Stomach smooth muscle (tissue), 2 donors: ENCODE results near the gene SSU72.
A peak's percentile ranks its signal among the peaks of the same experiment; 100 is the strongest.

ENCODE experiments used
- H3K27ac ChIP-seq: one replicate; pipeline ENCODE4 v1.7.0; 2013; ENCODE audit warnings: mild to moderate bottlenecking, low read length, inconsistent platforms
- H3K27me3 ChIP-seq, 2 donors: one replicate each; pipeline ENCODE4 v1.7.0; 2013; ENCODE audit warnings: low read length in 2 of 2; ENCODE audit not compliant: insufficient read depth in 2 of 2, control insufficient read depth in 1 of 2
- H3K36me3 ChIP-seq, 2 donors: one replicate each; pipeline ENCODE4 v1.7.0; 2013; ENCODE audit warnings: low read length in 2 of 2; ENCODE audit not compliant: control insufficient read depth in 2 of 2, insufficient read depth in 2 of 2
- H3K4me1 ChIP-seq: one replicate; pipeline ENCODE4 v1.7.0; 2013; ENCODE audit warnings: low read length; ENCODE audit not compliant: control insufficient read depth, insufficient read depth
- H3K4me3 ChIP-seq, 2 donors: one replicate each; pipeline ENCODE4 v1.7.0; 2013; ENCODE audit warnings: low read length in 2 of 2
- H3K9ac ChIP-seq, 2 donors: one replicate each; pipeline ENCODE4 v1.7.0; 2013; ENCODE audit warnings: low read length in 2 of 2, mild to moderate bottlenecking in 1 of 2
- H3K9me3 ChIP-seq, 2 donors: one replicate each; pipeline ENCODE4 v1.7.0; 2013; ENCODE audit warnings: low read length in 2 of 2; ENCODE audit not compliant: control insufficient read depth in 2 of 2
- donor health status: healthy.
- donor health status: Pancreatic carcinoma.

The SSU72 gene

GRCh38 chr1:1617925-1618324 lies 43.3 kb upstream of the SSU72 start:
- peaks cover 38% of the 10 kb centered on the region for H3K4me1 ChIP-seq
- H3K36me3 ChIP-seq, result peaks cover 0 to 5% of the 10 kb centered on the region in 2 donors
- no peaks in the 10 kb centered on the region for H3K9me3 ChIP-seq
- H3K27me3 ChIP-seq, result no peaks in the 10 kb centered on the region
- no peak overlapping the region for H3K4me3 ChIP-seq
- no peak overlapping the region for H3K9ac ChIP-seq
- no peak overlapping the region for H3K27ac ChIP-seq

- H3K9me3 ChIP-seq, result no peaks in the 10 kb centered on the region
- no peak overlapping the region for H3K4me3 ChIP-seq
- H3K4me1 ChIP-seq, result peaks cover 38% of the 10 kb centered on the region
- no peak overlapping the region for H3K27ac ChIP-seq
- H3K27me3 ChIP-seq, result no peaks in the 10 kb centered on the region
- peaks cover 0 to 5% of the 10 kb centered on the region in 2 donors for H3K36me3 ChIP-seq
- no peak overlapping the region for H3K9ac ChIP-seq
These were observed 42.9 kb upstream of the SSU72 start for GRCh38 chr1:1617516-1617915.

GRCh38 chr1:1616838-1617237 lies 42.2 kb upstream of the SSU72 start:
- H3K27me3 ChIP-seq, result no peaks in the 10 kb centered on the region
- peaks cover 0 to 5% of the 10 kb centered on the region in 2 donors for H3K36me3 ChIP-seq
- H3K27ac ChIP-seq, result no peak overlapping the region
- H3K4me3 ChIP-seq, result peak overlapping the region; percentile 64 to 97
- H3K9ac ChIP-seq, result peak overlapping the region in 1 of 2 donors; percentile 69
- H3K4me1 ChIP-seq, result peaks cover 38% of the 10 kb centered on the region
- no peaks in the 10 kb centered on the region for H3K9me3 ChIP-seq

DNA sequence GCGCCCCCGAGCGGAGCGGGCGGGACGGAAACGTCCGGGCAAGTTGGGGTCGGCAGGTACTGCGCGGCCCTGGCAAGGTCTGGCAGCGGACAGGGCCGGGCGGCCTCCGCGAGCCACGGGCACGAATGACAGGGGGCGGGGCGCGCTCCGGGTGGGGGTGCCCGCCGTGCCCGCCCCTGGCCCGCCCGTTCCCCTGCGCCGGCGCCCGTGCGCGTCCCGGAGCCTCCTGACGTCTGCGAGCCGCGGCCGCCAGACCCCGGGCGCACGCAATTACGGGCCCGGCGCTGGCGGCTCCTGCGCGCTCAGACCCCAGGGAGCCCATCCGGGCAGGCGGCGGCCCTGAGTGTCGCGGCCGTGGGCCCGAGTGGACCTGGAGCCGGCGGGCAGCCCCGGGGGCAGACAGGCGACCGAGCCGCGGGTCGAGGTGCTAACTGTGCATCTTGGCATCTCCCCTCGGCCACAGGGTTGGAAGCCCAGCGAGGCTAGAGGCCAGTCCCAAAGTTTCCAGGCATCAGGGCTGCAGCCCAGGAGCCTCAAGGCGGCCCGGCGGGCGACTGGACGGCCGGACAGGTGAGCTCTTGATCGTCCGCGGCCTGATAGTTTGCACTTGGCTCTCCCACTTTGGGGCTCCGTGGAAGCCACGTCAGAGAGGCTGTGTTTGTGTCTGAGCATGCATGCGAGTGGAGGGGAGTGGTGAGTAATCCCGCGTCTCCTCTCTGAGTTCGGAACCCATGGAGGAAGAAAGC lies 41.6 kb upstream of the SSU72 start:
- Histone ChIP-seq H3K9ac (peak overlapping the region; percentile 69 to 98), H3K4me3 (peak overlapping the region; percentile 64 to 97), H3K27ac (peak overlapping the region; percentile 98), H3K27me3 (no peaks in the 10 kb centered on the region), H3K4me1 (peaks cover 38% of the 10 kb centered on the region), H3K9me3 (no peaks in the 10 kb centered on the region), H3K36me3 (peaks cover 0 to 5% of the 10 kb centered on the region in 2 donors)

DNA sequence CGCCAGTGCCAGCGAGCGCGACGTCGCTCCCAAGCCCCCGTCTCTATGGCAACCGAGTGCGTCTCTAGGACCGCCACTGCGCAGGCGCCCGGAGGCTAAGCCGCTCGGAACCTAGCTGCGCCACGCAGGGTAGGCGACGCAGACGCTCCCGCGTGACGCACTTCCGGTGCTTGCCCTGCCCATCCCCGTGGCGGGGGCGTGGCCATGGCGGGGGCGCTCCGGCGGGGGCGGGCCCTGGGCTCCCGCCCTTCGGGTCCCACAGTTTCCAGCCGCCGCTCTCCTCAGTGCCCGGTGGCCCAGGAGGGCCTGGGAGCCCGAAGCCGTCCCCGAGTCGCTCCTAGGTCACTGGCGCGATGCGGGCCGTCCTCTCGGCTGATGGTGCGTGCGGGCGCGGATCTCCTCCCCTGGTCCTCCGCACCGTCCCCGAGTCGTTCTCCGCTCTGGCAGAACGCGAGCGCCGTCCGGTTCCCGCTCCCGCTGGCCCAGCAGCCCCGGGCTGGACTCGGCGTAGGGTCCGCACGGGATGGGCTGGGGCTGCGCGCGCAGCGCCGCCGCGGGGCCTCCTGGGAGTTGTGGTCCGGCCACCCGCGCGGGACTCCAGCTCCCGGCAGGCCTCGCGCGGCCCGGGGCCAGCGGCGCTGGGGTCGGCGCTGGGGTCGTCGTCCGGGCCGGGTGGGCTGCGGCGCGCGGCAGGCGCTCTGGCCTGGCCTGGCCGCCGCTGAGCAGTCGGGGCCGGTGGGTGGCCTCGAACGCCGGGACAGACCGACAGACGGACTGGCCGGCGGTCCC lies 40.8 kb upstream of the SSU72 start, which contains the start of gene MIB2:
TSS of gene MIB2 (plus strand) at position 245 of the 789 bp plus-strand sequence. CDS start 7,953 bp downstream, outside the sequence.
- peak within 1 kb of the TSS; percentile 98 for H3K27ac ChIP-seq

DNA sequence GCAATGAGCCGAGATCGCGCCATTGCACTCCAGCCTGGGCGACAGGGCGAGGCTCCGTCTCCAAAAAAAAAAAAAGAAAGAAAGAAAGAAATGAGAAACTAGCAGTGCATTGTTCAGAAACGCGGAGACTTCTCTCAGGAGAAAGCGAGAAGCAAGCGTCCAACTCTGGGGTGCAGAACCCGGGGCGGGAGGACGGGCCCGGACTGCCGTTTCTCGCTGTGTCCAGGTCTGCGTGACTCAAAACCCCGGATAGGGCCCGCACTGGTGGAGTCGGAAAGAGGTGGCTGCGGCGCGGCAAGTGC lies 40.2 kb upstream of the SSU72 start:
- no peaks in the 10 kb centered on the region for H3K9me3 ChIP-seq
- no peaks in the 10 kb centered on the region for H3K27me3 ChIP-seq
- peak overlapping the region; percentile 58 to 98 for H3K9ac ChIP-seq
- peak overlapping the region; percentile 61 to 97 for H3K4me3 ChIP-seq
- peak overlapping the region; percentile 98 for H3K27ac ChIP-seq
- peaks cover 38% of the 10 kb centered on the region for H3K4me1 ChIP-seq
- peaks cover 0 to 5% of the 10 kb centered on the region in 2 donors for H3K36me3 ChIP-seq

More for the DNA sequence above, 40.8 kb upstream of the SSU72 start, which contains the start of gene MIB2:
- Histone ChIP-seq H3K4me3 (peak within 1 kb of the TSS; percentile 64 to 97), H3K9me3 (no peaks in the 10 kb centered on the region), H3K36me3 (peaks cover 0 to 5% of the 10 kb centered on the region in 2 donors), H3K4me1 (peaks cover 38% of the 10 kb centered on the region), H3K27me3 (no peaks in the 10 kb centered on the region), H3K9ac (peak within 1 kb of the TSS; percentile 98 to 99)

GRCh38 chr1:1614204-1614953 lies 39.7 kb upstream of the SSU72 start:
- Histone ChIP-seq H3K27ac (peak overlapping the region; percentile 98), H3K9me3 (no peaks in the 10 kb centered on the region), H3K4me1 (peaks cover 38% of the 10 kb centered on the region), H3K4me3 (peak overlapping the region; percentile 61 to 97), H3K27me3 (no peaks in the 10 kb centered on the region), H3K36me3 (peaks cover 0 to 5% of the 10 kb centered on the region in 2 donors), H3K9ac (peak overlapping the region; percentile 58 to 98)

GRCh38 chr1:1613509-1614082 lies 38.9 kb upstream of the SSU72 start:
- Histone ChIP-seq H3K27ac (no peak overlapping the region), H3K4me3 (peak overlapping the region in 1 of 2 donors; percentile 61), H3K4me1 (peaks cover 38% of the 10 kb centered on the region), H3K9ac (peak overlapping the region in 1 of 2 donors; percentile 33), H3K9me3 (no peaks in the 10 kb centered on the region), H3K27me3 (no peaks in the 10 kb centered on the region), H3K36me3 (peaks cover 0 to 5% of the 10 kb centered on the region in 2 donors)

- Histone ChIP-seq H3K27me3 (no peaks in the 10 kb centered on the region), H3K4me1 (peaks cover 24% of the 10 kb centered on the region), H3K9ac (no peak overlapping the region), H3K27ac (no peak overlapping the region), H3K36me3 (no peaks in the 10 kb centered on the region), H3K9me3 (no peaks in the 10 kb centered on the region), H3K4me3 (no peak overlapping the region)
These were observed 37.4 kb upstream of the SSU72 start for GRCh38 chr1:1612104-1612400.

- H3K4me1 ChIP-seq, result peaks cover 15% of the 10 kb centered on the region
- H3K27ac ChIP-seq, result no peak overlapping the region
- H3K4me3 ChIP-seq, result no peak overlapping the region
- no peaks in the 10 kb centered on the region for H3K36me3 ChIP-seq
- no peak overlapping the region for H3K9ac ChIP-seq
- no peaks in the 10 kb centered on the region for H3K27me3 ChIP-seq
- H3K9me3 ChIP-seq, result no peaks in the 10 kb centered on the region
These were observed 36.1 kb upstream of the SSU72 start for GRCh38 chr1:1610796-1611195.
